COLO668 (cell line): Measurements from ENCODE around the gene NBAS.

ENCODE experiments used
- DNase-seq: peaks from one replicate; lab custom pipeline; 2025; ENCODE audit not compliant: unreplicated experiment; lab: John Stamatoyannopoulos, UW

Gene NBAS

GRCh38 chr2:15146960-15147359, 414.2 kb downstream of the NBAS start:
- no peak for DNase-seq

GRCh38 chr2:15145919-15146318, 415.2 kb downstream of the NBAS start:
- no peak for DNase-seq

- DNase-seq = no peak
Observed at GRCh38 chr2:15145046-15145817, 415.9 kb downstream of the NBAS start.

- peak; percentile 70 for DNase-seq
Observed at GRCh38 chr2:15142069-15142689, 419.0 kb downstream of the NBAS start.

GRCh38 chr2:15141211-15141610, 419.9 kb downstream of the NBAS start:
- no peak for DNase-seq

- DNase-seq = no peak
Observed at GRCh38 chr2:15136639-15137038, 424.5 kb downstream of the NBAS start.

GRCh38 chr2:15134957-15135356, 426.2 kb downstream of the NBAS start:
- DNase-seq = no peak

- DNase-seq = no peak
Observed at GRCh38 chr2:15133461-15133860, 427.7 kb downstream of the NBAS start.

- no peak for DNase-seq
Observed at GRCh38 chr2:15128846-15129245, 432.3 kb downstream of the NBAS start.

- no peak for DNase-seq
Observed at GRCh38 chr2:15127876-15128275, 433.3 kb downstream of the NBAS start.

GRCh38 chr2:15127301-15127700, 433.8 kb downstream of the NBAS start:
- DNase-seq = no peak

GRCh38 chr2:15126373-15126772, 434.8 kb downstream of the NBAS start:
- no peak for DNase-seq

GRCh38 chr2:15122915-15123314, 438.2 kb downstream of the NBAS start:
- no peak for DNase-seq

- no peak for DNase-seq
Observed at GRCh38 chr2:15120631-15121030, 440.5 kb downstream of the NBAS start.

- DNase-seq = no peak
Observed at GRCh38 chr2:15119722-15120175, 441.4 kb downstream of the NBAS start.

- no peak for DNase-seq
Observed at GRCh38 chr2:15117409-15118050, 443.6 kb downstream of the NBAS start.
